Measurements from ENCODE around the gene SPATA21.
A peak's percentile ranks its signal among the peaks of the same experiment; 100 is the strongest.

SPATA21 gene

DNA sequence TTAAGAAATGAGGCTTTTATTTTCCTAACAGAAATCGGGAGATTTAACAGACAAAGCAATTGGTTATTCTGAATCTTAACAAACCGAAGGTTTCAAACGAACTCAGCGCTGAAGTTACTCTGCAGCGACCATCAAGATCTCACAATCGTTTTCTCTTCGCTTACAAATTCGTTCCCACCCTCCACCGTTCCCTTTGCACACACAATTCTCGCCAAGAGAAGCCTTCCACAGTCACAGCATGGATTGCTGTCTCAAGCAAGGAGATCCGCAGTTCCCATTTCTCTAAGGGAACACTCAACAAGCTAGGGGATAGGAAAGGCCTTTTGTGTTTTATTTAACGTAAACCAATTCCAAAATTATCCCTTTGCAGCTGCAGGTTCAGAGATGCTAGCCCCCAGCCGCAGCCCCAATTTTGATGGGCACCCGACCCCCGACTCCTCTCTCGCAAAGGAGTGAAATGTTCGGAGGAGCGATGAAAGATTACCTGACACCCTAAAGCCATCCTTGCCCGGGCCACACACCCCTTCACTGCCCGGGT, 85.7 kb downstream of the SPATA21 start:
- Histone ChIP-seq H3K9me3 (ENCODE audit: control insufficient read depth, low read length) (no peaks in the 10 kb centered on the region), H3K4me1 (ENCODE audit: control insufficient read depth, insufficient read depth, low read length, poor library complexity, severe bottlenecking) (peaks cover 8% of the 10 kb centered on the region), H3K4me3 (ENCODE audit: insufficient read depth, low read depth, low read length, poor library complexity, severe bottlenecking) (peak overlapping the region; percentile 91), H3K36me3 (ENCODE audit: control insufficient read depth, insufficient read depth, low read length) (no peaks in the 10 kb centered on the region), H3K27me3 (replicated peaks; ENCODE audit: control insufficient read depth, insufficient read depth, low read length, poor library complexity, severe bottlenecking) (no peaks in the 10 kb centered on the region), H3K27ac (ENCODE audit: insufficient read depth, low read length, poor library complexity, severe bottlenecking) (peak overlapping the region; percentile 86)
- DNase-seq = no peak

DNA sequence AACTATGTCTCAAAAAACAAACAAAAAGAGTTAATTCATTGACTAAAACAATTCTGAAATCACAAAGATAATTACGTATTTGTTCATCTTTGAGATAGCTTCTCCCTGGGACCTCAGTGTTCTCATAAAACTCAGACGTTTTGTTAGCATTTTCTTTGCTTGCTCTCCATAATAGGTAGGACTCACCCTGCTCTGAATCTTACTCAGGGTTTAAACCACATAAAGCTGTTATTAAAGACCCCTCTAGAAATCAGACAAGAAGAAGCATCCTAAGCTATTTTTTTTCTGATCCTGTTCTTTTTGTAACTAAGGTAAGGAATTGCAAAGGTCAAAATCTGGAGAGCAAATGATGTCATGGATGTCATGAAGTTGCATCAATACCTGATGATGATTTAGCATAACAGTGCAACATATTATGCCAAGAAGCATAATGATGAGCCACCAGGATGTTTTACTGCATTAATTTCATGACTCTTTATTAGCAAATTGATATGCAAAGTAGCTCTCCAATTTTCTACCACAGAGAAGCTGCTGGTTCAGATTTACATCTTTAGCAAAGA, 87.3 kb downstream of the SPATA21 start:
- no peaks in the 10 kb centered on the region for H3K36me3 ChIP-seq (ENCODE audit: control insufficient read depth, insufficient read depth, low read length)
- H3K4me3 ChIP-seq (ENCODE audit: insufficient read depth, low read depth, low read length, poor library complexity, severe bottlenecking) = no peak overlapping the region
- no peaks in the 10 kb centered on the region for H3K9me3 ChIP-seq (ENCODE audit: control insufficient read depth, low read length)
- no peak overlapping the region for H3K27ac ChIP-seq (ENCODE audit: insufficient read depth, low read length, poor library complexity, severe bottlenecking)
- H3K4me1 ChIP-seq (ENCODE audit: control insufficient read depth, insufficient read depth, low read length, poor library complexity, severe bottlenecking) = peaks cover 8% of the 10 kb centered on the region
- no peaks in the 10 kb centered on the region for H3K27me3 ChIP-seq (replicated peaks; ENCODE audit: control insufficient read depth, insufficient read depth, low read length, poor library complexity, severe bottlenecking)
- no peak for DNase-seq
